ENCODE measurements around the gene MPI.

DNA sequence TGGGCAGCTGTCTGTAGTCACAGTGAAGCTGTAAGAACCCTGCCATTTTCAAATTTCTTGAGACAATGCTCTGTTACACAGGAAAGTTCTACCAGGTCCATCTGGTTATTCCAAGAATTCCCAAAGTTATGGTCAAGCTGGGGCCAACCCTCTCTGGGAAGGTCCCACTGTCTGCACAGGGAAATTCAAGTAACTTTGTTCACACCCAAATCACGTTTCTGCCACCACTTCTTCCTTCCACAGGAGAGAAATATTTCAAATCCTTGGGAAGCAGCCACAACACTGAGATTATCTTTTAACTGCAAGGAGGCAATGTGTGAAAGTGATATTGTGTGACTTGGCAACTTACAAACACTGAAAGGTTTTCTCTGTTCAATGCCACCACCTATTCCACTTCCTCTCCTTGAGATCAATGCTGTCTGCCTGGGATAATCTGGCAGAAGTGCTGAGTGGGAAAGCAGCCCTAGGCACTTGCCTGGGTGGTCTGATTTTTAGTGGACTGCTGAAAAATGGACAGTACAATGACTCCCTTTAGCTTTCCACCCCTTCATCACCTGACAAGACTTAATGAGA is 22.3 kb upstream of the MPI start:
- no peak for TF ChIP-seq EZH2 (IDR thresholded peaks at IDR 0.05; ENCODE audit: insufficient read depth, poor library complexity, severe bottlenecking)
- TF ChIP-seq EZH2phosphoT487 (IDR thresholded peaks at IDR 0.05; ENCODE audit: insufficient read depth, low read depth) = no peak
